HEK293T (cell line): Measurements from ENCODE around the gene PLCB2.

Experiments
- ARNT ChIP-seq: fragments of 450-650 bp; IDR thresholded peaks from 2 replicates; pipeline ENCODE4 v1.6.1; 2017; ENCODE audit warnings: mild to moderate bottlenecking
- BHLHE40 ChIP-seq: fragments of 450-650 bp; IDR thresholded peaks from 2 replicates; pipeline ENCODE4 v1.6.1; 2016; ENCODE audit warnings: mild to moderate bottlenecking, moderate library complexity, borderline replicate concordance
- ELF4 ChIP-seq: fragments of 450-650 bp; IDR thresholded peaks from 2 replicates; pipeline ENCODE4 v1.6.1; 2017; ENCODE audit warnings: antibody characterized with exemption
- FOXA1 ChIP-seq: fragments of 450-650 bp; IDR thresholded peaks from 2 replicates; pipeline ENCODE4 v1.6.1; 2016; ENCODE audit warnings: mild to moderate bottlenecking
- FOXK2 ChIP-seq: fragments of 450-650 bp; IDR thresholded peaks from 2 replicates; pipeline ENCODE4 v1.6.1; 2016; ENCODE audit warnings: mild to moderate bottlenecking
- FOXM1 ChIP-seq: fragments of 450-650 bp; IDR thresholded peaks from 2 replicates; pipeline ENCODE4 v1.6.1; 2017; ENCODE audit warnings: mild to moderate bottlenecking, borderline replicate concordance
- HDGF ChIP-seq: fragments of 450-650 bp; IDR thresholded peaks from 2 replicates; pipeline ENCODE4 v1.6.1; 2017; ENCODE audit warnings: antibody characterized with exemption, borderline replicate concordance
- PKNOX1 ChIP-seq: fragments of 450-650 bp; IDR thresholded peaks from 2 replicates; pipeline ENCODE4 v1.6.1; 2016
- SP1 ChIP-seq: fragments of 450-650 bp; IDR thresholded peaks from 2 replicates; pipeline ENCODE4 v1.6.1; 2017
- TARDBP ChIP-seq: fragments of 450-650 bp; IDR thresholded peaks from 2 replicates; pipeline ENCODE4 v1.6.1; 2016

- TF ChIP-seq FOXM1 (no peak), HDGF (no peak), ELF4 (no peak), PKNOX1 (no peak), TARDBP (no peak), FOXA1 (no peak), FOXK2 (no peak), SP1 (no peak), ARNT (no peak), BHLHE40 (no peak)
Measured at GRCh38 chr15:40245666-40246450, 61.9 kb downstream of the PLCB2 start.
